Inflammatory macrophage treated with lipopolysaccharide for 4 hours (primary cell): ENCODE results near the gene FPR2.
"Not testable (repeated sequence)": the region's sequence is repeated elsewhere in the genome, so short reads cannot be mapped to it uniquely, and the experiment has no call there.

Experiments used
- DNase-seq: peaks from one replicate; pipeline ENCODE4 v3.0.0-alpha.2; 2020

FPR2 gene

GRCh38 chr19:51740356-51740755 is 20.6 kb upstream of the FPR2 start:
- peak; percentile 75 for DNase-seq

DNA sequence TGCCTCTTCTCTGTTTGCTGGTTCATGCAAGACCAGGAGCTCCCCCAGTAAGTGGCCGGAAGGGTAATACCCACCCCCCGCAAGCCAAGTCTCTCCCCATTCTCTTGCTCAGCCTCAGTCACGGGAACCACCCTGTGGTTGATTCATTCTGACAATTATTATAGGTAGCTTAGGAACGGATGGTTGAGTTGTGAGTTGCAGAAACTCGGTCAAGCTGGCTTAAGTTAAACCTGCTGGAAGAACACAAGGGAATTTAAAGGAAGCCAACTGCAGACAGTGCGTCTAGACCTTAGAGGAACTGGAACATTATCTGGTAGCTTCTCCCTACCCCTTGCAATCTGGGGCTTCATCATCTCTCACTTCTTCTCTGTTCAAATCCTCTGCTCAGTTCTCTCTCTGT is 18.2 kb upstream of the FPR2 start:
- DNase-seq, result peak; percentile 39

DNA sequence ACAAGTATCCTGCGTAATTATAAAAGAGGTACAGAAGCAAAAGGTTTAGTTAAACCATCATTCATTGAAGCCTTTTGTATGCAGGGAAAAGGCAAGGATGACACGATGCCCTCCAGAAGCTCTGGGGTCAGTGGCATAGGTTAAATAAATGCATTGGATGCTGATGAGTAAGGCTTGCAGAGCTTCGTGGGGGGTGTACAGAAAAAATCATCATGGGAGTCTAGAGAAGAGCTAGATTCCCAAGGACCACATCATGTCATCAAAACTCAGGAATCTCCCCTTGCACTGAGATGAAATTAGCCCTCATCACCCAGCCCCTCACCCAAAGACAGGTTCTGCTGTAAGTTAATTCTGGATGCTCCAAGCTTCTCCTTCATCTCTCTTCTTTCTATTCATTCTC is 17.6 kb upstream of the FPR2 start:
- no peak for DNase-seq

GRCh38 chr19:51746731-51747130 is 14.2 kb upstream of the FPR2 start:
- no peak for DNase-seq

DNA sequence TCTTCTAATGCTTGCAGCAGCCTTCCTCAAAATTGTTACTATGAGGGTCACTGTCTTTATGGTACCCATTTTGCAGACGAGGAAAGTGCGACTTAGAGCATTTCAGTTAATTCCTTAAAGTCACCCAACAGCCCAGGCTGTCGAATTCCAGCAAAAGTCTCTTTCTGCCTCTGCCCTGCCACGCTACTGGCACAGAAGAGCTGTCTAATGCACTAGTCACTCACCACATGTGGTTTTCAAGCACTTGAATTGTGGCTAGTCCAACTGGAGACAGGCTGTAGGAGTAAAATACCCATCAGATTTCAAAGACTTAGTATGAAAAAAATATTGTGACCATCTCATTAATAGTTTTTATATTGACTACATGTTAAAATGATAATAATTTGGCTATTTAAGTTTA is 11.0 kb upstream of the FPR2 start:
- DNase-seq, result no peak

DNA sequence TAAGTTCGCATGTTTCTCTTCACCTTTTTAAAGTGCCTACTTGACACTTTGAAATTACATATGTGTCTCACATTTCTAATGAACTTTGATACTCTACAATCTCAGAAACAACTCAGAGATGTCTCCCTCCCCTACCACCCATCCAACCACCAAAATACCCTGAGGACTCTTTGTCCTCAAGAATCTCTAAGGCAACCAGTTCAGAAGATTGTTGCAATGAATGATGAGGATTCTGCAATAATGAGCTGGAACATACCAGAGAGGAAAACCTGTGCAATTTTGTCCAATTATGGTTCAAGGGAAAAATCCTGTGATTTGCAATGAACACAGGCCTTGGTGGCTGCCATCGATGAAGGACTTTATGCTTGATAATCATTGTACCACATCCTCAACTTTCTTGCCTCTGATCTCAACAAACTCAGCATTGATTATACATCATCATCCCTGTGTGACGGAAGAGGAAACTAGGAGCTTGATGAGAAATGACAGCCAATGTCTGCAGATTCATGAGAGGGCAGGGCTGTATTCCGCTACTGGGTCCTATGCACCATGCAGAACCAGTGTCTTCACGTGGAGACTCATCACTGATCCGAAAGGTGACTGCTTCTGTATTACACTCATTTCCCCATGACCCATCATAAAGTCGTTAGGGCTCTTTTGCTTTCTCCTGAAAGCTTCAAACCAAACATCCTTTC is 10.4 kb upstream of the FPR2 start:
- DNase-seq, result peak; percentile 62

GRCh38 chr19:51751655-51752054 is 9.3 kb upstream of the FPR2 start, which contains the start of gene FPR1:
Gene FPR1, minus strand, starts transcription at chr19:51751878. Its CDS starts 4,884 bp downstream, at chr19:51746994.
- peak; percentile 93 for DNase-seq

DNA sequence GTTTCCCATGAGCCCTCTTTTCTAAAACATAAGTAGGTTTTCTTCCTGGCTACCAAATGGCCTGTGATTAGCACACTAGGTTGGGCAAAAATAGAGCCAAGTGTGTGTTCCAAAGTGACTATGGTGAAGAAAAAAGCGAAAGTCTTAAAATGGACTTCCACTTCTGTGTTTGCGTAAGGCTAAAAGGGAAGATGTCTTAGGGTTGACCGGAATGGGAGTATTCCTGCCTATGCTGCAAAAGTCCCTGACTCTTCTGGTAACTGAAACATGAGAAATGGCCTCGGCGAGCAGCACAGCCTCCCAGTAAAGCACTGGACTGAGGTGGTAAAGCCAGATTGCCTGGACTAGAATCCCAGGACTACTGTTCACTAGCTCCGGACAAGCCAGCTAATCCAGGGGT is 6.9 kb upstream of the FPR2 start:
- peak; percentile 96 for DNase-seq

DNA sequence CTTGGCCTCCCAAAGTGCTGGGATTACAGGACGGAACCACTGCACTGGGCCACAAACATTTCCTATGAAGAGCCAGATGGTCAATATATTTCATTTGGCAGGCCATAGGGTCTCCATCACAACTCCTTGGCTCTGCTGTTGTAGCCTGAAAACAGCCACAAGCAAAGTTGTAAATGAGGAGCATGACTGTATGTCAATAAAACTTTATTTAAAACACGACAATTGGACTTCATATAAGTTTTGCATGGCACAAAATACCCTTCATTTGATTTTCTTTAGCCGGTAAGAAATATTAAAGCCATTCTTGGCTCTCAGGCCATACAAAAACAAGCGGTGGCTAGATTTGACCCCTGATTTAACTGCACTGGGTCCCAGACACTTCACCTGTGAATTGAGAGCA is 6.2 kb upstream of the FPR2 start:
- DNase-seq, result no peak

- peak; percentile 85 for DNase-seq
These were observed 5.4 kb upstream of the FPR2 start for GRCh38 chr19:51755571-51755970.

DNA sequence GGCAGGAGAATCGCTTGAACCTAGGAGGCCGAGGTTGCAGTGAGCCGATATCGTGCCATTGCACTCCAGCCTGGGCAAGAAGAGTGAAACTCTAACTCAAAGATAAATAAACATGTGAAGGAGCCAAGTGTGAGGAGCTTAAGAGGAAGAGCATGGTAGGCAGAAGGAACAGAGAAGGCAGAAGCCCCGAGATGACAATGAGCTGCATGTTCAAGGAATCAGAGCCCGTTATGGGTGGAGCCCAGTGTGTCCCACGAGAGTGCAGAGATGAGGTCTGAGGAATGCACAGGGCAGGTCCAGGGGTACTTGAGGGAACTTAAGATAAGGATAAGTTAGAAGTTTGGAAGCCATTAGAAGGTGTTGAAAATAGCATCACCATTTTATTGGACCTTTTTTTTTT is 716 bp downstream of the FPR2 start:
- peak; percentile 40 for DNase-seq

- DNase-seq, result no peak
These were observed 4.1 kb downstream of the FPR2 start for GRCh38 chr19:51765086-51765485.

GRCh38 chr19:51766461-51766860 is 5.5 kb downstream of the FPR2 start:
- DNase-seq, result peak; percentile 95

DNA sequence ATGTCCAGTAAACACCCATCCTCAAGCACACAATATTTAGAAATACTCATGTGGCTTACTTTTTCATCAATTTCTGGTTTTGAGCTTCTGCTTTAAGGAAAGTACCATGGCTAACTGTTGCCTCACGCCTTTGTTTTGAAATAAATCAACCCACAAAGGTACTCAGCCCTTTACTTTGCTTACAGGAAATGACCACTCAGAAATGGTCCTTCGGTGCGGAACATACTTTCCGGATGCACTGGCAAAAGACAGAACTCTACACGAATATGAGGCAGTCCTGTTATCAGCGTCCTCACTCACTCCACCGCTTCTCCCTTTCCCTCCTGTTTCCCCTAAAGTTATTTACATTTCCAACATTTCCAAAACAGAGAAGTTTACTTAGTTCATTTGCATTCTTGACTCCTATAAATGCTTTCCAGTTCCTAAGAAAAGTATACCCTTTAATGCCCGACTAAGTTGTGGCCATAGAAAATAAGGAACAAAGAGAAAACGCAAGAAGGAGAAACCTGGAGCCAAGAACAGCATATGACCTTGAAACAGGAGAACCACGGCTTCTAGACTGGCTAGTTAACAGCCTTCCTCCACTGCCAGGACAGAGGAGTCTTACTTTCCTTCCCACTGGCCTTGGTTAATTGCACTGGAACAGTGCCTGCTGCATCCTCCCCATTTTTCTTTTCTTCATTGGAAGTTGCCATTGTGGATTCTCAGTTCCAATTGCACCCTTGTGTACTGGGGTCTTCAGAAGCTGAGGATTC is 10.6 kb downstream of the FPR2 start:
- peak; percentile 96 for DNase-seq

- DNase-seq, result peak; percentile 91
These were observed 12.0 kb downstream of the FPR2 start for GRCh38 chr19:51772977-51773376.

DNA sequence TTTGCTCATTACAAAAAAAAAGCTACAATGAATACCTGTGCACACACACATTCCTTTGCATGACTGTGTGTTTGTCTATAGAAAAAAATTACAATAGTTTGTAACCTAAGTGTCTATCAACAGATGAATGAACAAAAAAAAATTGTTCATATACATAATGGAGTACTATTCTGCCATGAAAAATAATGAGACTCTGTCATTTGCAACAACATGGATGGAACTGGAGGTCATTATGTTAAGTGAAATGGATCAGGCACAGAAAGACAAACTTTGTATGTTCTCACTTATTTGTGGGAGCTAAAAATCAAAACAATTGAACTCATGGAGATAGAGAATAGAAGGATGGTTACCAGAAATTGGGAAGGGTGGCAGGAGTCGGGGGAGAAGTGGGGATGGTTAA is 15.6 kb downstream of the FPR2 start:
- not testable (repeated sequence) for DNase-seq

DNA sequence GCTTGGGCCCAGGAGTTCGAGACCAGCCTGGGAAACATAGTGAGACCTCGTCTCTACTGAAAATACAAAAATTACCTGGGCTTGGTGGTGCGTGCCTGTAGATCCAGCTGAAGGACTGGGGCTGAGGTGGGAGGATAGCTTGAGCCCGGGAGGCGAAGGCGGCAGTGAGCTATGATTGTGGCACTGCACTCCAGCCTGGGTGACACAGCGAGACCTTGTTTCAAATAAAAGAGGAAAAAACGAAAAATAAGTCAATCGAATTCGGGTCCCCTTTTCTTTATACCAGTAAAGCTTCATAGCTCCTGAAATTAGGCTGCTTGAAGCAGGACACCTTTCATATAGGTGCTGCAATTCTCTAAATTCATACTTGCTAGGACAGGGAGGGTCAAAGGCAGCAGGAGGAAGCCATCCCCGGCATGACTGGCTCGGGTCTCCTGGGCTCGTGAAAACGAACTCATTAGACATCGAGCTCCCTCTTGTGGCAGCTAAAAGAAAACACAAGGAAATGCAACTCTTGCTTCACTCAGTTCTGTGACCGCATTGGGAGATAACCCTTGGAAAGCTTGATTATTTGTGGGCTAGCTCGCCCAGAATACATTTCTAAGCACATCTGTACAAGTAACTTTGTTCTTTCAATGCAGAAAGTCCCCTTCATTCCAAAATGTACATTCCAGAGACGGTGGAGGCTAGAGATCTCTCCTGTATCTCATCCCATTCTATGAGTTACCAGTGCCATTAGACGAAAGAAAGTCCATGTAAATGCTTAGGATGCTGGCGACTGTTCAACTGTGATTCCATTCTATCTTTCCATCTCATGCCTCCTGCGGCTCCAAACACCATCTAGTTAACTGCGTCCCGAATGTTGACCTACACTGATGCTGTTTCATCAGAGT is 16.8 kb downstream of the FPR2 start:
- peak; percentile 89 for DNase-seq

GRCh38 chr19:51779181-51779580 is 18.2 kb downstream of the FPR2 start:
- peak; percentile 29 for DNase-seq

- no peak for DNase-seq
These were observed 18.7 kb downstream of the FPR2 start for GRCh38 chr19:51779703-51780102.

DNA sequence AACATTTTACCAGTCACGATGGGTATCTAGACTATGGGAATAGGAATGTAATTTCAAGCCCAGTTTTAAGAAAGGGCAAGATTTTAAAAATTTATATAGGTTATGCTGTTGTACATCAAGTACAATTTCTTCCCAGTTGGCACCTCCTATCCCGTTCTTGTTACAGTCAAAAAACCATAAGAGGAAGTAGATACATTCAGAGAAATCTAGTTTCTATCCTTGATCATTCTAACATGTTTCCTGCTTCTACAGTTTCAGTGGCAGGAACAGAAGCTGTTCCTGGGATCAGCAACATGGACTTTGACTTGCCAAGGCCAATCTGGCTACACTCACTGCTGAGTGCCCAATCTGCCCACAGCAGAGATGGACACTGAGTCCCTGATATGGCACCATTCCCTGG is 19.3 kb downstream of the FPR2 start:
- peak; percentile 53 for DNase-seq

DNA sequence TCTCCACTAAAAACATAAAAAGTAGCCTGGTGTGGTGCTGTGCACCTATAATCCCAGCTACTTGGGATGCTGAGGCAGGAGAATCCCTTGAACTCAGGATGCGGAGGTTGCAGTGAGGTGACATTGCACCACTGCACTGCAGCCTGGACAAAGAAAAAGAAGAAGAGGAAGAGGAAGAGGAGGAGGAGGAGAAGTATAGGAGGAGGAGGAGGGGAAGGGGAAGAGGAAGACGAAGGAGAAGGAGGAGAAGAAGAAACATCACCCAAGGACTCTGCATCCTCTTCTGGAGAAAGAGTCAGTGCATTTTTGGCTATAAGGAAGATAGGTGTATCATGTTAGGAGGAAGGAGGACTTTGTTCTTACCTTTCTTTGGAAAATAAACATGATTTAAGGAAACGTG is 21.0 kb downstream of the FPR2 start:
- DNase-seq, result peak; percentile 49

DNA sequence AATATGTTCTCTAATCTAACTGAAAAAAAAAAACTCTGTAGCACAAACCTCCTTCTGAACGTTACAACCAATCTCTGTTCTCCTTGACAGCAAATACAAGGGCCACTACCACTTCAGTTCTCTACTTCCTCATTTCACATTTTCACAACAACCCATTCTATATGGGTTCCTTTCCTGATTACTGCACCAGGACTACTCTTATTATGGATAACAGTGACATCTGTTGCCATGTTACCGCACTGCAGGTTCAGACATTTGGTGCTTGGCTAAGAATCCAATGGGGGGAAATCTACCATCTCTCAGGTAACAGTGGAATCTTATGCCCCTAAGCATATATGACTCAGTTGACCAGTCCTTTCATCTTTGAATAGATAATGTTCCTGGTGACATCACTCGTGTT is 22.4 kb downstream of the FPR2 start:
- DNase-seq, result peak; percentile 90

DNA sequence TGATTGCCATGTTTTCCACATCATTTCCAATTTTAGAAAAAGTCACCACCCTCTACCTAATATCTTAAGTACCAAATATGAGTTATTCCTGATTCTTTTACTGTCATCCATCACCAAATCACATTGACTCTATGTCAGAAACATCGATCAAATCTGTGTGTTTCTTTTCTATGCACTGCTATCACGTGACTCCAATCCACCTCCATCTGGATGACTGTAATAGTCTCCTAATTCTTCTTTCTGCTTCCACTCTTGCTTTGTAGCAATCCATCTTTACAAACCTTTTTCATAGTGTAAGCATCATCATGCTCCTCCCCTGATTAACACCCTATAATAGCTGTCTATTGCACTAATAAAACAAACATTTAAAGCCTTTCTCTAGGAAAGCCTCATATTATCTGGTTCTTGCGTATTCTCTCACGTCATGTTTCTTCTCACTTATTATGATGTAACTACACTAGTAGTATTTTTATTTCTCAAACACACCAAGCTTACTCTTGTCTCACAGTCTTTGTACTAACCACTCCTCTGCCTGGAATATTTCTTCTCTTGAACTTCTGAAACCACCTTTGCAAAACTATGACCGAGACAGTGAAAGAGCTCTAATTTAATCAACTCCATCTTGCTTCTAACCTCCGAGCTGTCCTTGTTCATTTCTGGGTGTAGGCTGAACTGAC is 23.3 kb downstream of the FPR2 start:
- peak; percentile 66 for DNase-seq
